Endothelial cell of umbilical vein (primary cell): ENCODE data around the gene KCNJ6. TPM values are rescaled to one million over a fixed set of nuclear protein-coding genes. Genes with fewer than 3 reads are reported as not detected.

Experiments used
- BruUV-seq: library from RNA; stranded (reverse); fragments of 400-500 nt; replicated peaks from 2 replicates; lab custom pipeline; 2021; lab: Mats Ljungman, UMichigan
- CTCF ChIA-PET: fragments of 300-600, 350-600 bp; sonication (Branson Sonifier 250); formaldehyde crosslinking; loops from one replicate; lab custom pipeline; 2021; ENCODE audit warnings: antibody characterized with exemption, inconsistent platforms; lab: Charles Lee
- POLR2A ChIA-PET: fragments of 300-600, 350-600 bp; sonication (Branson Sonifier 250); formaldehyde crosslinking; loops from one replicate; lab custom pipeline; 2021; ENCODE audit warnings: antibody characterized with exemption, inconsistent platforms; lab: Charles Lee
- DNase-seq: peaks from one replicate; pipeline ENCODE4 v3.0.0-alpha.2; 2011; ENCODE audit warnings: low read depth, low spot score
- FAIRE-seq: peaks from 2 replicates; lab custom pipeline; 2011; peaks lifted over from hg19 to GRCh38; lab: Jason Lieb, UNC
- H2AFZ ChIP-seq: 2 replicates; pipeline ENCODE4 v1.6.0; 2012; ENCODE audit warnings: low read depth, low read length, control low read depth, inconsistent platforms
- H3K27ac ChIP-seq: 2 replicates; pipeline ENCODE4 v1.5.1; 2011; ENCODE audit warnings: low read depth, mild to moderate bottlenecking, control low read depth, low read length, moderate library complexity; ENCODE audit not compliant: insufficient read depth
- H3K27me3 ChIP-seq, 2 experiments: 2 replicates each; pipeline versions ENCODE4 v1.6.0 to v1.6.1; 2011; ENCODE audit warnings: low read length in 2 of 2, mixed read lengths in 1 of 2; ENCODE audit not compliant: control insufficient read depth in 2 of 2, insufficient read depth in 2 of 2
- H3K36me3 ChIP-seq, 2 experiments: 2 replicates in 1 of 2; 3 replicates in 1 of 2; pipeline ENCODE4 v1.5.1; 2011; ENCODE audit warnings: low read length in 2 of 2, mild to moderate bottlenecking in 1 of 2, moderate library complexity in 1 of 2; ENCODE audit not compliant: control insufficient read depth in 2 of 2, insufficient read depth in 2 of 2; ENCODE audit errors: extremely low read depth in 1 of 2
- H3K4me1 ChIP-seq: 3 replicates; pipeline ENCODE4 v1.5.1; 2011; ENCODE audit warnings: mild to moderate bottlenecking, low read length; ENCODE audit not compliant: control insufficient read depth, insufficient read depth; ENCODE audit errors: extremely low read depth
- H3K4me2 ChIP-seq: 2 replicates; pipeline ENCODE4 v1.6.1; 2011; ENCODE audit warnings: low read length, control low read depth, mixed read lengths; ENCODE audit not compliant: insufficient read depth
- H3K4me3 ChIP-seq, 3 experiments: fragments of 200-600 bp in 1 of 3; sonication (generic), shearing (Covaris generic) in 1 of 3; replicated peaks in 1 of 3; 2 replicates each; pipeline ENCODE4 v1.5.1; 2011 to 2016; ENCODE audit warnings: control low read depth in 3 of 3, low read length in 3 of 3, mild to moderate bottlenecking in 2 of 3, inconsistent platforms in 1 of 3, low read depth in 1 of 3, moderate library complexity in 1 of 3; ENCODE audit not compliant: insufficient read depth in 1 of 3
- H3K79me2 ChIP-seq: 2 replicates; pipeline ENCODE4 v1.6.0; 2012; ENCODE audit warnings: low read length, inconsistent platforms; ENCODE audit not compliant: control insufficient read depth, insufficient read depth
- H3K9ac ChIP-seq: replicated peaks from 2 replicates; pipeline ENCODE3; 2011; ENCODE audit warnings: low read length, control low read depth; ENCODE audit not compliant: insufficient read depth; ENCODE audit errors: extremely low read depth
- H3K9me1 ChIP-seq: replicated peaks from 3 replicates; pipeline ENCODE4 v1.6.0; 2011; ENCODE audit warnings: mild to moderate bottlenecking, low read length; ENCODE audit not compliant: control insufficient read depth, insufficient read depth; ENCODE audit errors: extremely low read depth
- H3K9me3 ChIP-seq: replicated peaks from 2 replicates; pipeline ENCODE4 v1.5.1; 2012; ENCODE audit warnings: low read length, inconsistent platforms; ENCODE audit not compliant: control insufficient read depth, insufficient read depth
- H4K20me1 ChIP-seq: replicated peaks from 2 replicates; pipeline ENCODE3; 2011; ENCODE audit warnings: mild to moderate bottlenecking, low read length; ENCODE audit not compliant: control insufficient read depth, insufficient read depth; ENCODE audit errors: extremely low read depth
- EZH2 ChIP-seq: IDR thresholded peaks from 2 replicates; pipeline ENCODE4 v1.6.1; 2012; ENCODE audit warnings: borderline replicate concordance, low read depth, mild to moderate bottlenecking, moderate library complexity, low read length, inconsistent platforms; ENCODE audit not compliant: severe bottlenecking
- FOS ChIP-seq: IDR thresholded peaks from 2 replicates; pipeline ENCODE4 v1.6.1; 2011; ENCODE audit warnings: mild to moderate bottlenecking, low read length, moderate library complexity, borderline replicate concordance; ENCODE audit not compliant: insufficient read depth
- GATA2 ChIP-seq: IDR thresholded peaks from 2 replicates; pipeline ENCODE4 v1.7.0; 2011; ENCODE audit warnings: low read depth, mild to moderate bottlenecking, moderate library complexity, mixed read lengths, low read length; ENCODE audit not compliant: insufficient read length, insufficient read depth
- MAX ChIP-seq: IDR thresholded peaks from 2 replicates; pipeline ENCODE4 v1.6.1; 2011; ENCODE audit not compliant: insufficient read depth, insufficient read length
- MYC ChIP-seq: IDR thresholded peaks from one replicate; pipeline ENCODE4 v1.6.1; 2011; ENCODE audit warnings: mild to moderate bottlenecking, low read depth, low read length
- POLR2AphosphoS5 ChIP-seq: IDR thresholded peaks from 2 replicates; pipeline ENCODE4 v1.6.1; 2012; ENCODE audit warnings: low read depth, mild to moderate bottlenecking, control low read depth, low read length, moderate library complexity; ENCODE audit not compliant: insufficient read depth
- dilution Hi-C: fragments of 300-500 bp; cut with MboI; formaldehyde crosslinking; loops from one replicate; pipeline ENCODE4 v1.15.0; 2019; ENCODE audit warnings: low sequenced_read_pairs; ENCODE audit not compliant: extremely low pct_ligation_motif_present
- intact Hi-C: fragments of 100-400 bp; cut with micrococcal nuclease; formaldehyde crosslinking; loops from one replicate; pipeline ENCODE4 v1.10.0; 2022
- polyA plus RNA-seq, 4 experiments: library from polyadenylated mRNA; depleted of rRNA in 3 of 4; stranded (reverse) in 3 of 4; unstranded in 1 of 4; fragments of >200 nt; gene quantifications; 2 replicates each; pipeline versions ENCODE4 v1.2.1 to v1.2.3, GENCODE V29; 2011 to 2012; ENCODE audit warnings: missing spikeins in 1 of 4
- total RNA-seq: library from RNA; stranded (reverse); gene quantifications from 2 replicates; pipeline ENCODE4 v1.2.3, GENCODE V29; 2021

KCNJ6 gene
- total and polyA plus RNA-seq, 2 donors (not counting 3 experiments of a cell fraction or from before 2014, with no cell fraction given) = not detected

DNA sequence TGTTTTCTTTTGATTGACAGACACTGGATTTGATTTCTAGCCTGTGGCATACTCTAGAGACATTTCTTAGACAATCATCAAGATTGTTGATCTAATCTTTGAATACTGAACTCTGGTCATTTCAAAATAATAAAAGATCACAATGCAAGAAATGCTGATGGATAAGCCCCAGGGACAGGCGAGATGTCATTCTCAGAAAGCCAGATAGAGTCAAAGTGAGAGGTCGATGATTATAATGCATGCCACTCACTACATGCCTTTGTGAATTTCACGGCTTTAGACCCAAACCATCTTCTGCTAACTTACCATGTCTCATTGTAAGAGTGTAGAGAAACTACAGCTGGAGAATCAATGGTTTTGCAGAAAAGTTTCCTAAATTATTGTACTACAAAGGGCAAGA, 292.6 kb downstream of the KCNJ6 start:
- no peak for TF ChIP-seq EZH2
- no peak for TF ChIP-seq MYC
- TF ChIP-seq GATA2 = no peak
- TF ChIP-seq MAX = no peak
- TF ChIP-seq POLR2AphosphoS5 = no peak
- TF ChIP-seq FOS = no peak
- H3K4me1 ChIP-seq = peaks cover 19% of the 10 kb centered on the region
- POLR2A ChIA-PET = no interaction called here
- intact Hi-C loops = no loop called here
- dilution Hi-C loops = no loop called here
- H2AFZ ChIP-seq = no peak overlapping the region
- H3K9ac ChIP-seq = no peak overlapping the region
- no peak overlapping the region for H3K4me3 ChIP-seq
- no peaks in the 10 kb centered on the region for H3K9me3 ChIP-seq
- no peaks in the 10 kb centered on the region for H3K79me2 ChIP-seq
- no peaks in the 10 kb centered on the region for H3K9me1 ChIP-seq
- DNase-seq (no peak), FAIRE-seq (no peak)
- H3K4me2 ChIP-seq = no peak overlapping the region
- H3K27me3 ChIP-seq = no peaks in the 10 kb centered on the region
- CTCF ChIA-PET = interaction anchor here (1.7 kb wide), 2 partner anchors 13 to 14 kb away, joined by 5 to 7 read pairs; no protein-coding TSS in a partner anchor
- no peak overlapping the region for H3K27ac ChIP-seq
- BruUV-seq = no TSS peak
- H3K36me3 ChIP-seq = no peaks in the 10 kb centered on the region
- H4K20me1 ChIP-seq = no peaks in the 10 kb centered on the region

DNA sequence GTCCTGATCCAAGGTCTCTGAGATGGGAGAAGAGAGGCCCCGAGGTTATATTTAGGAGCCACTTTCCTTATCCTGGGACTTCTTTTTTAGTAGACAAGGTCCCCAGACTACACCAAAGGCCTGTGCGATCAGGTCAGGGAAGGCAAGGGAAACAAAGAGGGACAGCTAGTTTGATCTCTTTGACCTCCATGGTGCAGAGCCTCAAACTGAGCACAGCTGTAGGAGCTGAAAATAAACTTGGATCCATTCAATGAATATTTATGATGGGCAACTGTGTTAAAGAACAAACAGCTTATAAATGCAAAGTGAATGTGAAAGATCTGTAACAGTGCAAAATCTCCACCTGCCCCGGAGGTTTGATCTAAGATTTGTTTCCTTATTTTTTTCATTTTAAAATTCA, 293.1 kb downstream of the KCNJ6 start:
- intact Hi-C loops = no loop called here
- H2AFZ ChIP-seq = peak overlapping the region; percentile 41
- no peaks in the 10 kb centered on the region for H3K79me2 ChIP-seq
- H3K4me1 ChIP-seq = peaks cover 19% of the 10 kb centered on the region
- no peak overlapping the region for H3K4me3 ChIP-seq
- H3K27me3 ChIP-seq = no peaks in the 10 kb centered on the region
- H4K20me1 ChIP-seq = no peaks in the 10 kb centered on the region
- H3K27ac ChIP-seq = no peak overlapping the region
- FAIRE-seq (peak; percentile 60), DNase-seq (no peak)
- peak overlapping the region; percentile 14 for H3K4me2 ChIP-seq
- dilution Hi-C loops = no loop called here
- H3K36me3 ChIP-seq = no peaks in the 10 kb centered on the region
- TF ChIP-seq POLR2AphosphoS5 = no peak
- no TSS peak for BruUV-seq
- CTCF ChIA-PET = interaction anchor here (0.8 to 1.7 kb wide), 4 partner anchors 13 to 41 kb away, joined by 3 to 7 read pairs (median 4); no protein-coding TSS in a partner anchor
- no peaks in the 10 kb centered on the region for H3K9me1 ChIP-seq
- H3K9ac ChIP-seq = no peak overlapping the region
- no peaks in the 10 kb centered on the region for H3K9me3 ChIP-seq
- POLR2A ChIA-PET = no interaction called here
